ENCODE data around the gene TENM4. TPM values are rescaled to one million over a fixed set of nuclear protein-coding genes. Genes with fewer than 3 reads are reported as not detected.

TENM4 gene
- total and polyA plus RNA-seq, 2 of the 13 experiments (the other 11 are each of a cell fraction or from before 2014, with no cell fraction given): not detected

DNA sequence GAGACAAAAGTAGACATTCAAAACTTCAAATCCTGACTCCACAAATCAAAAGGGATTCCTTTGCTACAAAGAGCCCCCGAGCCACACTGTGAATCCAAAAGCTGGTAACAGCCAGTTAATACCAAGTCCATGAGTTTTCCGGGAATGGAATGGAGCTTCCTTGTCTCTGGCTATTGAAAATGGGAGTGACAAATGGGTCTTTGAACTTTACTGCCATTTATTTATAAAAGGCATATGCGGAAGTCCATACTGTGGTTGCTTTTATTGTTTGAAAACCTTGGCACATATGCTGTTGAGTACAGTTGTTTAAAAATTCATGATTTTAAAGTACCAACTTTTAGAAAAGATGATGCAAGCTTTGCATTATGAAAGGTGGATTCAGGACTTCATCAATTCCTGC is 659.9 kb downstream of the TENM4 start:
- Histone ChIP-seq H3K27me3 (ENCODE audit: control insufficient read depth in 1 of 2, insufficient read depth in 2 of 2, low read length in 2 of 2) (peaks cover 0 to 1% of the 10 kb centered on the region in 2 experiments; a peak in 2 of 5 replicates), H3K4me3 (replicated peaks in 1 of 3; ENCODE audit: insufficient read depth in 1 of 3, low read depth in 2 of 3, low read length in 3 of 3) (no peak overlapping the region), H3K9me3 (ENCODE audit: low read length) (no peaks in the 10 kb centered on the region), H3K4me1 (ENCODE audit: insufficient read depth, low read length) (no peaks in the 10 kb centered on the region), H3K9ac (ENCODE audit: insufficient read depth, low read depth, low read length) (no peak overlapping the region), H3K79me2 (ENCODE audit: insufficient read depth, low read length) (no peaks in the 10 kb centered on the region), H4K20me1 (ENCODE audit: insufficient read depth, low read length) (no peaks in the 10 kb centered on the region), H3K4me2 (ENCODE audit: low read depth, low read length) (no peak overlapping the region), H3K36me3 (replicated peaks in 1 of 2; ENCODE audit: control insufficient read depth in 1 of 2, insufficient read depth in 2 of 2, low read length in 2 of 2) (no peaks in the 10 kb centered on the region), H3K27ac (ENCODE audit: extremely low read length, insufficient read depth, low read length) (no peak overlapping the region), H2AFZ (ENCODE audit: low read length) (no peak overlapping the region)
- TF ChIP-seq ZNF383 (CRISPR knock-in tag; IDR thresholded peaks at IDR 0.05; ENCODE audit: borderline replicate concordance) (no peak), ZFX (CRISPR knock-in tag; IDR thresholded peaks at IDR 0.05; ENCODE audit: low read depth) (no peak), ZNF260 (CRISPR knock-in tag; IDR thresholded peaks at IDR 0.05; ENCODE audit: borderline replicate concordance, low read depth) (no peak), NPAS2 (CRISPR knock-in tag; IDR thresholded peaks at IDR 0.05; ENCODE audit: borderline replicate concordance) (no peak), PAX8 (CRISPR knock-in tag; IDR thresholded peaks at IDR 0.05; ENCODE audit: borderline replicate concordance) (no peak), ZNF746 (CRISPR knock-in tag; IDR thresholded peaks at IDR 0.05) (no peak), SP140L (CRISPR knock-in tag; IDR thresholded peaks at IDR 0.05; ENCODE audit: borderline replicate concordance) (no peak), TCF7 (IDR thresholded peaks at IDR 0.05; ENCODE audit: low read depth) (no peak), ZNF547 (CRISPR knock-in tag; IDR thresholded peaks at IDR 0.05) (no peak), ZNF274 (CRISPR knock-in tag; IDR thresholded peaks at IDR 0.05) (no peak), ZNF460 (CRISPR knock-in tag; IDR thresholded peaks at IDR 0.05; ENCODE audit: borderline replicate concordance) (no peak), ZNF232 (CRISPR knock-in tag; IDR thresholded peaks at IDR 0.05; ENCODE audit: borderline replicate concordance) (no peak), SALL1 (CRISPR knock-in tag; IDR thresholded peaks at IDR 0.05) (no peak), PCBP1 (IDR thresholded peaks at IDR 0.05; ENCODE audit: borderline replicate concordance, low read depth, low read length) (no peak)
- TF ChIP-seq, protein P1, sequence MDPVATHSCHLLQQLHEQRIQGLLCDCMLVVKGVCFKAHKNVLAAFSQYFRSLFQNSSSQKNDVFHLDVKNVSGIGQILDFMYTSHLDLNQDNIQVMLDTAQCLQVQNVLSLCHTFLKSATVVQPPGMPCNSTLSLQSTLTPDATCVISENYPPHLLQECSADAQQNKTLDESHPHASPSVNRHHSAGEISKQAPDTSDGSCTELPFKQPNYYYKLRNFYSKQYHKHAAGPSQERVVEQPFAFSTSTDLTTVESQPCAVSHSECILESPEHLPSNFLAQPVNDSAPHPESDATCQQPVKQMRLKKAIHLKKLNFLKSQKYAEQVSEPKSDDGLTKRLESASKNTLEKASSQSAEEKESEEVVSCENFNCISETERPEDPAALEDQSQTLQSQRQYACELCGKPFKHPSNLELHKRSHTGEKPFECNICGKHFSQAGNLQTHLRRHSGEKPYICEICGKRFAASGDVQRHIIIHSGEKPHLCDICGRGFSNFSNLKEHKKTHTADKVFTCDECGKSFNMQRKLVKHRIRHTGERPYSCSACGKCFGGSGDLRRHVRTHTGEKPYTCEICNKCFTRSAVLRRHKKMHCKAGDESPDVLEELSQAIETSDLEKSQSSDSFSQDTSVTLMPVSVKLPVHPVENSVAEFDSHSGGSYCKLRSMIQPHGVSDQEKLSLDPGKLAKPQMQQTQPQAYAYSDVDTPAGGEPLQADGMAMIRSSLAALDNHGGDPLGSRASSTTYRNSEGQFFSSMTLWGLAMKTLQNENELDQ (CRISPR knock-in tag; IDR thresholded peaks at IDR 0.05; ENCODE audit: borderline replicate concordance): no peak
- TF ChIP-seq, protein P2, sequence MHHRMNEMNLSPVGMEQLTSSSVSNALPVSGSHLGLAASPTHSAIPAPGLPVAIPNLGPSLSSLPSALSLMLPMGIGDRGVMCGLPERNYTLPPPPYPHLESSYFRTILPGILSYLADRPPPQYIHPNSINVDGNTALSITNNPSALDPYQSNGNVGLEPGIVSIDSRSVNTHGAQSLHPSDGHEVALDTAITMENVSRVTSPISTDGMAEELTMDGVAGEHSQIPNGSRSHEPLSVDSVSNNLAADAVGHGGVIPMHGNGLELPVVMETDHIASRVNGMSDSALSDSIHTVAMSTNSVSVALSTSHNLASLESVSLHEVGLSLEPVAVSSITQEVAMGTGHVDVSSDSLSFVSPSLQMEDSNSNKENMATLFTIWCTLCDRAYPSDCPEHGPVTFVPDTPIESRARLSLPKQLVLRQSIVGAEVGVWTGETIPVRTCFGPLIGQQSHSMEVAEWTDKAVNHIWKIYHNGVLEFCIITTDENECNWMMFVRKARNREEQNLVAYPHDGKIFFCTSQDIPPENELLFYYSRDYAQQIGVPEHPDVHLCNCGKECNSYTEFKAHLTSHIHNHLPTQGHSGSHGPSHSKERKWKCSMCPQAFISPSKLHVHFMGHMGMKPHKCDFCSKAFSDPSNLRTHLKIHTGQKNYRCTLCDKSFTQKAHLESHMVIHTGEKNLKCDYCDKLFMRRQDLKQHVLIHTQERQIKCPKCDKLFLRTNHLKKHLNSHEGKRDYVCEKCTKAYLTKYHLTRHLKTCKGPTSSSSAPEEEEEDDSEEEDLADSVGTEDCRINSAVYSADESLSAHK (CRISPR knock-in tag; IDR thresholded peaks at IDR 0.05; ENCODE audit: borderline replicate concordance): no peak
- ChIA-PET POLR2A (no interaction called here), CTCF (ENCODE audit: low intra/inter-chr PET ratio, low total read pairs) (no interaction called here)
- ATAC-seq (no peak), FAIRE-seq (no peak), DNase-seq (ENCODE audit: low spot score) (no peak)
- intact Hi-C loops (cut with micrococcal nuclease; ENCODE audit: unreplicated experiment): no loop called here
- BruUV-seq (replicated peaks): no TSS peak
- in situ Hi-C loops (cut with HindIII; ENCODE audit: extremely low pct_ligation_motif_present, low pct_unique_long_range_greater_than_20kb): no loop called here
- 16% methylated on average over 3 of the region's 3 CpGs for WGBS (ENCODE audit: low lambda C conversion rate)

Measured in HepG2 (cell line).